ENCODE data around the gene RP9.

RP9 gene, protein sequence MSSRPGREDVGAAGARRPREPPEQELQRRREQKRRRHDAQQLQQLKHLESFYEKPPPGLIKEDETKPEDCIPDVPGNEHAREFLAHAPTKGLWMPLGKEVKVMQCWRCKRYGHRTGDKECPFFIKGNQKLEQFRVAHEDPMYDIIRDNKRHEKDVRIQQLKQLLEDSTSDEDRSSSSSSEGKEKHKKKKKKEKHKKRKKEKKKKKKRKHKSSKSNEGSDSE

DNA sequence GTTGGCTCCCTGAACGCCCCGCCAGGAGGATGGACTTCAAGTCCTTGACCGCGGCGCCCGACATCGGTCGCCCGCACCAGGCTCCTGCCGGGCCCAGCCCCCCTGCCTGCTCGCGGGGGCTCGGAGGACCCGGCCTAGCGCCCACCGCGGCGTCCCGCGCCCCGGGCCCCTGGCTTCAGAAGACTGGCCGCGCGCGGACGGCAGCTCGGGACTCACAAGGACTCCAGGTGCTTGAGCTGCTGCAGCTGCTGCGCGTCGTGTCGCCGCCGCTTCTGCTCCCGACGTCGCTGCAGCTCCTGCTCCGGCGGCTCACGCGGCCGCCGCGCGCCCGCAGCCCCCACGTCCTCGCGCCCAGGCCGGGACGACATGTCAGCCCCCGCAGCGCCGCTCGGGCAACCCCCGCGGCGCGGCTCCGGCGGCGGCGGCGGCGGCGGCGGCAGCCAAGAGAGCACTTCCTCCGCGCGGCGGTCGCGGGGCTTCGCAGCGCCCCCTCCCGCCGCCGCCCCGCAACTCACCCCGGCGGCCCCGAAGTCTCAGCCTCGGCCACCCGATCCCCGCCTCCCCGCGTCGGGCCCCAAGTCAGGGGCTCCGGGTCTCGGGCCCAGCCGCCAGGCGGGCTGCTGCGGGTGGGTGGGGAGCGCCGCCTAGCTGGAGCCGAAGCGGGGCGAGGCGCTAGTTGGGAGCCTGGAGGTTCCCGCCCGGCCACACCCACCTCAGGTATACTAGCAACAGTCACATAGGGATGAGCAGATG lies at the start of gene RP9:
Gene RP9, minus strand, starts transcription at position 400 of the 753 bp plus-strand sequence. Its CDS starts 32 bp downstream, at position 368.
- no peak for DNase-seq (ENCODE audit: low read depth)

DNA sequence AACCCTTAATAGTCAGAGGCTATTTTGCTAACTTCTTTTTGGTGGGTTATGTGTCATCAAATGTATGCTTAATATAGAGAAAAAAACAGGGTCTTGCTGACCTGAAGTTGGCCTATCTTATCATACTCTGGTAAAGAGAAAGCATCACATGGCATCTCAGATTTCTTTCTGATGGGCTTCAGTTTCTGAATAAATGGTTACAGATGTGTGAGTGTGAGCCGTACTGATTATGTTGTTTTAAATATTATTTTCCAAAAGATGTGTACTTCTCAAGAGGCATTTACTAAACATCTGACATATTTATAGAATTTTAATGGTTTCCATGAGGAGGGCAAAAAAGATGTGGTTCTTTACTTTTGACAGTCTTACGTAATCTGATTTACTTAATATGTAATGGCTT lies 48.6 kb upstream of the RP9 start:
- no peak for DNase-seq (ENCODE audit: low read depth)

- no peak for DNase-seq (ENCODE audit: low read depth)
Measured at GRCh38 chr7:33157311-33157710, 48.1 kb upstream of the RP9 start.

GRCh38 chr7:33156441-33156840 lies 47.2 kb upstream of the RP9 start:
- DNase-seq (ENCODE audit: low read depth), result no peak

DNA sequence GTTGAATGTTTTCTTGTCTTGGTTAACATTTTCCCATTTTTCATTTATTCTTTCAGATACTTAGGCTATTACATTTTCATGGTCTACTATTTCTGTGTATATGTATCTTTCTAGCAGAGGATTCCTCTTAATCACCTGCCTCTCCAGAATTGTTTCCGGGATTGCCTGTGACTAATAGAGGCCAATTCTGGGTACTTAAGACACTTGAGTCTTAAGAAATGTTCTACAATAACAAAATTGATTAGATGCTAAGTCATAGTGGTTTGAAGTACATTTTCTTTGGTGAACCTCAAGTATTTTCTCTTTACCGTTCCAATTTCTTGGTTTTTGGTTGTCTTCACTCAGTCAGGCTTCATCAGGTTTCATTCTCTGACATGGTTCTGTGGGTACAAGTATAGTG lies 46.6 kb upstream of the RP9 start:
- peak; percentile 58 for DNase-seq (ENCODE audit: low read depth)

DNA sequence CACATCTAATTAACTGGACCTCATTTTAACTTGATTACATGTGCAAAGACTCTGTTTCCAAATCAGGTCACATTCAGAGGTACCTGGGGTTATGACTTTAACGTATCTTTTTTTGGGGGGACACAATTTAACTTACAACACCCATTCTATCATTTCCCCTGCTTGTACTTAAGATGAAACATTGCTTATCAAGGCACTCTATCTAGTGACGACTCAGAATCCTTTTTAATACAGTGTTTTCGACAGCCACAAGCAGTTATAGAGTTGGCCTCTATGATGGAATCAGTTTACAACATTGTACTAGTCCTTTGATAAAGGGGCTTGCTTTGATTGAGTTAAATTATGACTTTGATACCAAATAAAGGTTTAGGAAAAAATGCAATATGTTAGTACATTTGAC lies 42.9 kb upstream of the RP9 start:
- no peak for DNase-seq (ENCODE audit: low read depth)

DNA sequence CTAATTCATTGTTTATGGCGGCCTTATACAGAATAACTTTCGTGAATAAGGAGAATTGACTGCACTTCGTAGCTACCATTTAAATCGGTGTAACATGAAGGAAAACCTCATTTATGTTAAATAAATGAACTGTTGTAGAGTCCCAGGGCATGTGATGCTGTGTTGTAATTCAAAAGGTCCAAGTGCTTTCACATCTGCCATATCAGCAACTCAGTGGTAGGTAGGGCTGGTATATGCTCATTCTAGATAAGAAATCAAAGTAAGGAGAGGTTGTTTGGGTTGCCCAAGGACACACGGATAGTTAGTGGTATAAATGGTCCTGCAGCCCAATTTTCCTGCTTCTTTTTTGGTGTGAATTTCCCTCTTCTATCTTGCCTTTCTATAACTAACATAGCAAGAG lies 36.0 kb upstream of the RP9 start:
- no peak for DNase-seq (ENCODE audit: low read depth)

- DNase-seq (ENCODE audit: low read depth), result no peak
Measured at GRCh38 chr7:33143996-33144718, 35.0 kb upstream of the RP9 start.

GRCh38 chr7:33142585-33142984 lies 33.4 kb upstream of the RP9 start:
- no peak for DNase-seq (ENCODE audit: low read depth)

- no peak for DNase-seq (ENCODE audit: low read depth)
Measured at GRCh38 chr7:33137103-33137502, 27.9 kb upstream of the RP9 start.

GRCh38 chr7:33130184-33130583 lies 21.0 kb upstream of the RP9 start:
- no peak for DNase-seq (ENCODE audit: low read depth)

- DNase-seq (ENCODE audit: low read depth), result no peak
Measured at GRCh38 chr7:33129806-33130153, 20.6 kb upstream of the RP9 start.

DNA sequence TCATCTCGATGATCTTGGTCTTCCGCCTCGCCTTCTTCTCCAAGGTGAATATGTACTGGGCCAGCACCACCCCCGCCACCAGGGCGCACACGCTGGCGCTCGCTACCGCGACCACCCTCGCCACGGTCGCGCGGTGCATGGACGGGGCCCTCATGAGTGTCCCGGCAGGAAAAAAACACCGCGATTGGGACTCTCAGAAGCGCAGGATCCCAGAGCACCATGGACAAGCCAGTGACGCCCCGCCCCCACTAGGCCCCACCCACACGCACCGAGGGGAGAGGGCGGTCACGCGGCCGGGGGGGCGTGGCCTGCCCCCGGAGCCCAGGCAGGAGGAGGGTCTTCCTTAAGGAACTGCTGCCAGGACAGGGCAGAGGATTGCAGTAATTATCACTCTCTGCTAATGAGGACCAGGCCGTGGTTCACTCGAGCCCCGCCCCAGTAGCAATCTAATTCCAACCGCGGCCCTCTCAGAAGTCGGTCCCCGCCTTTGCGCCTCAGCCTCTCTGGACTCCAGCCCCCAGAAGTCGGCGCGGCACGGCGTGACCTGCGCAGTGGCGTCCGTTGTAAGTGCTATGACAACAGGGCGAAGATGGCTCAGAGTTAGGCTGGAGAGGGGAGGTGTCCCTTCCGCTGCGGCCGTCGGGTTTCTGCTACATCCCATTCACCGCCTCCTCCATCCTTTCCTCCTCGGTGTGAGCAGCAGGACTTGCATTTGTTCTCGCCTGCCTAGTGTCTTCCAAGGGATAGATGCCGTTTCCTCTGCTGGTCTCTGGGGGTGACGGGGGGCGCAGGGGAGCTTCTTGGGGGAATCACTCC lies 20.0 kb upstream of the RP9 start, which contains the start of gene BBS9:
Gene BBS9, plus strand, starts transcription at position 575 of the 816 bp plus-strand sequence. CDS start 16,689 bp downstream, outside the sequence.
- DNase-seq (ENCODE audit: low read depth), result peak; percentile 75

DNA sequence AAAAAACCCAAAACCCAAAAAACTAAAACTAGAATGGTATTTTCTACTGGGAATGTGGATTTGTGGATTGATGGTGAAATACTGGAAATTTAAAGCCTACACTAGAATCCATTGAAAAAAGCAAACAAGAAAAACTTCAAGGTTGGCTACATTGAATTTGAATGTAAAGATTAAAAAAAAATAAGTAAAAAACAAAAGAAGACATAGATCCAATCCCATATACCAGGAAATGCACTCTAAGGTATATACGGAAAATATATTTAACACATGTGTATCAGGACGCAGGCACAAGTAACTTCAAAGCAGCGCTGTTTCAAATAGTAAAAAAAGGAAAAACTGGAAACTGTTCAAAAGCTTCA lies 19.4 kb upstream of the RP9 start:
- DNase-seq (ENCODE audit: low read depth), result no peak

GRCh38 chr7:33127085-33127484 lies 17.9 kb upstream of the RP9 start:
- no peak for DNase-seq (ENCODE audit: low read depth)

GRCh38 chr7:33118383-33118782 lies 9.2 kb upstream of the RP9 start:
- DNase-seq (ENCODE audit: low read depth), result no peak

DNA sequence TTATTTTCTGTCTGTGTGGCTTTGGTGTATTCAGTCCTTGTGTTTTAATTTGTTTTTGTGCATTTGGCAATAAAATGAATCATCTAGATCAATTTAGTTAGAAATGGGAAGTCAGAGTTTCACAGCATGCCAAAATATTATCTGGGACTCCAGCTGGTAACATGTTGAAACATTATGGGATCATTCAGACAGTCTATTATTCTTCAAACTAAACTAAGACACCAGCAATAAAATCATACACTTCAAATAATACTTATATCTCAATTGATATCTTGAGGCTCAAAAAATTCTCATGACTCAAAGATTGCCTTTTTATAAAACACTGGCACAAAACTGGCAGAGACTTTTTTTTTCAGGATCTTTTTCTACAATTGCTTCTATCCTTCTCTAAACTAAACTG lies 5.8 kb upstream of the RP9 start:
- no peak for DNase-seq (ENCODE audit: low read depth)

DNA sequence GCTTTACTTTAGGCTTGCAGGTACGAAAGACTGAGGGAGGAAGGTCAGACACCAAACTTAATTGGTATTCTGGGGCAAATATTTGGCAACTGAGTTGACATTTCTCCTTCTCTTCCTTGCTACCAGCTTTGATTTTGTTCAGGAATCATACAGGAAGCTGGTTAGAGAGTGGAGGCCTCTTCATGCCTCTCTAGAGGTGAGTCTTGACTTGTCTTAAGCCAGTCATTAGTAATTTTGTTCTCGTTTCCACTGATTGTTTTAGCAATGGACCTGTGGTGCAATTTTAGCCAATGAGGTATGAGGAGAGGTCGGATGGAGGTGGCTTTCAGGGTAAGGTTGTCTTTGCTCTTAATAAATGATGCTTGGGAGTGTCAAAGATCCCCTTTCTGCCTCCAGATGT lies 2.4 kb upstream of the RP9 start:
- no peak for DNase-seq (ENCODE audit: low read depth)

- no peak for DNase-seq (ENCODE audit: low read depth)
Measured at GRCh38 chr7:33109758-33110238, 594 bp upstream of the RP9 start.

DNA sequence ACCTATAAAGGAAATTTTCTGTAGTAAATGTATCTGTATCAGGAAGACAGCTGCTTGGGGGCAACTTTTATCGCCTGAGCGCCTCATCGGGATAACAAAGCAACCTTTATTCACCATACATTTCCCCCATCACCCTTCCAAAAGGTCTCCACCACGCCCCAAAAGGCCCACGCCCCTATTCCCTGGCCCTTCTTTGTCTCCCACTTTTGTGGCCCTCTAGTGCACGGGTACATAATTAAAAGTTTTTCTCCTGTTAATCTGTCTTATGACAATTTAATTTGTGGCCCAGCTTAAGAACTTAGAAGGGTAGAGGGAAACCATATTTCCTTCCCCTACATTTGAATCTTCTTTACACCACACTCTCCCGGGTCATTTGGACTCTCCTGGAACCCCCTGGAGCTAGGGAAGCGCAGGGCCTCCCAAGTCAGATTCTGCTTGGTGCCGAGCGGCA lies 625 bp downstream of the RP9 start:
- no peak for DNase-seq (ENCODE audit: low read depth)

DNA sequence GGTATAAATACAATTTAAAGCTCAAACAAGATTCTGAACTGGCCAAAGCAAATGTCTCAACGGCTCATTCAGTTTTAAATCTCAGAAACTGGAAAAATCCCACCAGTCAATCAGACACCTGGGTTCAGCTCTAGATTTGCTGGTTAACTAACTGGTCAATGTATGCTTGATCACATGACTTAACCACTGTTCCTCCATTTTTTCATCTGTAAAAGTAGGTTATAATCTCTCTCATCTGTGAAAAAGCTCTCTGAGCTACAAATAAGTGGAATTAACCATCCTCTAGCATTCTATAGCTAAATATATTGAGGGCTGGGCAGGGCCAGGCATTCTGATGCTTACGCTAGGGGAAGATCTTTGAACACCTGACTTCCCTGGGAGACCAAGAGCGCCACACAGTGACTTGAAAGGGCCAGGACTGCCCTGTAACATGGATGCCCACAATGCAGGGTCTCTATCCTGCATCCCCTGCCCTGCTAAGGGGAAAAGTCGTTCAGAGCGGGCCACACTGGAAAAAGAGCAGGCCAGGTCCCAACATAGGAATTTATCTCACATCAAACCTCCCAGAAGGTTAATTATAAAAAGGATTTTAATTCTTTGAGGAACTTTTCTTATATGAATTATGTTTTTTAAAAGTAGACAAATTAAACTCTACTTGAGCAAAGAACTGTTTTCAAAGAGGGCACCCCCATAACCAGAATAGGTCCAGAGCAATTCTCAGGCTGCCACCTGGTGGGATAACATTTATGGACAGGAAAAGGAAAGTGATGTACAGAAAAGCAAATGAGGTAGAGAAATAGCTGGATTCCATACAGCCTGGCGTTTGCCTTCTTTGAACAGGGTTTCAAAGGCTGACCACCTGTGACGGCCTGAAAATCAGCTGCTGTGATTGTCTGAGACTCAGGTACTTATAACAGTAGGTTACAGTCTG lies 1.8 kb downstream of the RP9 start:
- no peak for DNase-seq (ENCODE audit: low read depth)

Data from non-pigmented ciliary epithelial cell (primary cell).